Astrocyte (in vitro differentiated cells and primary cell): ENCODE measurements around the gene IL9R.

Experiments
- EZH2 ChIP-seq: IDR thresholded peaks from 2 replicates; pipeline ENCODE4 v1.6.1; 2012; ENCODE audit warnings: mild to moderate bottlenecking, low read length, inconsistent platforms; ENCODE audit not compliant: insufficient read depth
- TF ChIP-seq, protein P1 (sequence below): IDR thresholded peaks from 2 replicates; pipeline ENCODE4 v1.5.1; 2011; ENCODE audit warnings: low read depth, mild to moderate bottlenecking, inconsistent platforms, low read length, moderate library complexity; ENCODE audit not compliant: insufficient read depth

DNA sequence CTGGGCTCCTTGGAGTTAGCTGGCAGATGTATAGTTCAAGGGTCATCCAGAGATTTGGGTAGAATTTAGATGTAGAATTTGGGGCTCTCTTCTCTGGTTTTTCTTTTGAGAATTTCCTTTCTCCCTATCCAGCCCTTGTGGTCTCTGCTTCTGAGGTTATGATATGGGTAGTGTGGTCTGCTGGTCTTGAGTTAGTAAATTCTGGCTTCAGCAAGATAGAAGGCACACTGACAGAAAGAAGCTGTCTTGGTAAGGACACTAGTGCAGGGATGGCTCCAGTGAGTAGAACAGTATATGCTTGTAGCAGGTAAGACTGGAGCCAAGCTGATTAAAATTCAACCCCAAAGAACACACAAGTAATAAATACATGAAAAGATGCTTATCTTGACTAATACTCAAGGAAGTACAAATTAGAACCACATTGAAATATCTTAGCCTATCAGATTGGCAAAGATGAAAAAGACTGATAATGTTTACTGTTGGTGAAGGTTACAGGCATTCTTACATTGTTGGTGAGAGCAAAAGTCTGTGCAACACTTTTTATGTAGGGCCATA is 2.1 kb upstream of the IL9R start:
- TF ChIP-seq, protein P1, sequence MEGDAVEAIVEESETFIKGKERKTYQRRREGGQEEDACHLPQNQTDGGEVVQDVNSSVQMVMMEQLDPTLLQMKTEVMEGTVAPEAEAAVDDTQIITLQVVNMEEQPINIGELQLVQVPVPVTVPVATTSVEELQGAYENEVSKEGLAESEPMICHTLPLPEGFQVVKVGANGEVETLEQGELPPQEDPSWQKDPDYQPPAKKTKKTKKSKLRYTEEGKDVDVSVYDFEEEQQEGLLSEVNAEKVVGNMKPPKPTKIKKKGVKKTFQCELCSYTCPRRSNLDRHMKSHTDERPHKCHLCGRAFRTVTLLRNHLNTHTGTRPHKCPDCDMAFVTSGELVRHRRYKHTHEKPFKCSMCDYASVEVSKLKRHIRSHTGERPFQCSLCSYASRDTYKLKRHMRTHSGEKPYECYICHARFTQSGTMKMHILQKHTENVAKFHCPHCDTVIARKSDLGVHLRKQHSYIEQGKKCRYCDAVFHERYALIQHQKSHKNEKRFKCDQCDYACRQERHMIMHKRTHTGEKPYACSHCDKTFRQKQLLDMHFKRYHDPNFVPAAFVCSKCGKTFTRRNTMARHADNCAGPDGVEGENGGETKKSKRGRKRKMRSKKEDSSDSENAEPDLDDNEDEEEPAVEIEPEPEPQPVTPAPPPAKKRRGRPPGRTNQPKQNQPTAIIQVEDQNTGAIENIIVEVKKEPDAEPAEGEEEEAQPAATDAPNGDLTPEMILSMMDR = no peak
- no peak for TF ChIP-seq EZH2
